ENCODE data around the gene GGT1. TPM values are rescaled to one million over a fixed set of nuclear protein-coding genes. Genes with fewer than 3 reads are reported as not detected.
"Not testable (repeated sequence)": the region's sequence is repeated elsewhere in the genome, so short reads cannot be mapped to it uniquely, and the experiment has no call there.

The GGT1 gene
- total RNA-seq: 46.2 and 47.0 TPM in 2 replicates

- DNase-seq (ENCODE audit: low spot score); H3K27me3 Mint-ChIP-seq (ENCODE audit: low read depth); H3K36me3 Mint-ChIP-seq (ENCODE audit: low read depth); H3K9me3 Mint-ChIP-seq: not testable (repeated sequence)
- Mint-ChIP-seq H3K4me1 (ENCODE audit: low read depth) (peaks cover 35% of the 10 kb centered on the region), H3K27ac (peak within 1 kb of the TSS; percentile 80), H3K4me3 (ENCODE audit: low read depth) (peak within 1 kb of the TSS; percentile 59)
- intact Hi-C loops (cut with micrococcal nuclease): loop anchor here (5.0 kb wide), 1 partner anchor 46 kb away; the partner anchor contains the start of genes GUCD1 and SNRPD3
Observed at GRCh38 chr22:24602847-24603769, at the start of gene GGT1. Gene GGT1, plus strand, starts transcription at chr22:24603193. Its CDS starts 7,889 bp downstream, at chr22:24611082.

GRCh38 chr22:24553597-24554312 is 49.2 kb upstream of the GGT1 start:
- intact Hi-C loops (cut with micrococcal nuclease): loop anchor here (10.0 kb wide), 1 partner anchor 639 kb away; no protein-coding TSS in a partner anchor
- Mint-ChIP-seq H3K36me3 (ENCODE audit: low read depth) (peaks cover 40% of the 10 kb centered on the region), H3K9me3 (no peaks in the 10 kb centered on the region), H3K4me1 (ENCODE audit: low read depth) (peaks cover 45% of the 10 kb centered on the region), H3K27me3 (ENCODE audit: low read depth) (no peaks in the 10 kb centered on the region), H3K4me3 (ENCODE audit: low read depth) (peak overlapping the region; percentile 97), H3K27ac (peak overlapping the region; percentile 92)
- DNase-seq (ENCODE audit: low spot score): no peak

- Mint-ChIP-seq H3K9me3 (no peaks in the 10 kb centered on the region), H3K27ac (peak within 1 kb of the TSS; percentile 98), H3K27me3 (ENCODE audit: low read depth) (no peaks in the 10 kb centered on the region), H3K36me3 (ENCODE audit: low read depth) (peaks cover 48% of the 10 kb centered on the region), H3K4me3 (ENCODE audit: low read depth) (peak within 1 kb of the TSS; percentile 97), H3K4me1 (ENCODE audit: low read depth) (peaks cover 50% of the 10 kb centered on the region)
- peak; percentile 37 for DNase-seq (ENCODE audit: low spot score)
- intact Hi-C loops (cut with micrococcal nuclease): loop anchor here (1.0 to 10.0 kb wide), 3 partner anchors 48 to 640 kb away; partner anchors contain the start of genes GGT1 and SPECC1L
Observed at GRCh38 chr22:24554313-24555164, 48.5 kb upstream of the GGT1 start, which contains the start of gene GUCD1. Gene GUCD1, minus strand, starts transcription at chr22:24555138. Its CDS starts 147 bp downstream, at chr22:24554991.

- peaks cover 47% of the 10 kb centered on the region for H3K4me1 Mint-ChIP-seq (ENCODE audit: low read depth)
- peaks cover 48% of the 10 kb centered on the region for H3K36me3 Mint-ChIP-seq (ENCODE audit: low read depth)
Observed at GRCh38 chr22:24555165-24556039, 47.6 kb upstream of the GGT1 start, which contains the start of gene SNRPD3. Gene SNRPD3, plus strand, starts transcription at chr22:24555999. Its CDS starts 1,676 bp downstream, at chr22:24557675.

GRCh38 chr22:24559471-24559870 is 43.5 kb upstream of the GGT1 start:
- Mint-ChIP-seq H3K36me3 (ENCODE audit: low read depth) (peaks cover 59% of the 10 kb centered on the region), H3K4me3 (ENCODE audit: low read depth) (no peak overlapping the region), H3K4me1 (ENCODE audit: low read depth) (peaks cover 39% of the 10 kb centered on the region), H3K9me3 (no peaks in the 10 kb centered on the region), H3K27me3 (ENCODE audit: low read depth) (no peaks in the 10 kb centered on the region), H3K27ac (no peak overlapping the region)
- intact Hi-C loops (cut with micrococcal nuclease): loop anchor here (5.0 to 10.0 kb wide), 2 partner anchors 43 to 645 kb away; partner anchors contain the start of gene GGT1
- no peak for DNase-seq (ENCODE audit: low spot score)

More at GRCh38 chr22:24555165-24556039, 47.6 kb upstream of the GGT1 start, which contains the start of gene SNRPD3:
- H3K27ac Mint-ChIP-seq: peak within 1 kb of the TSS; percentile 98
- peak within 1 kb of the TSS; percentile 95 for H3K4me3 Mint-ChIP-seq (ENCODE audit: low read depth)
- H3K27me3 Mint-ChIP-seq (ENCODE audit: low read depth): no peaks in the 10 kb centered on the region
- H3K9me3 Mint-ChIP-seq: no peaks in the 10 kb centered on the region
- DNase-seq (ENCODE audit: low spot score): peak; percentile 98
- intact Hi-C loops (cut with micrococcal nuclease): loop anchor here (1.0 to 10.0 kb wide), 3 partner anchors 47 to 641 kb away; partner anchors contain the start of genes GGT1 and SPECC1L

- H3K9me3 Mint-ChIP-seq: no peaks in the 10 kb centered on the region
- H3K4me3 Mint-ChIP-seq (ENCODE audit: low read depth): no peak overlapping the region
- DNase-seq (ENCODE audit: low spot score): no peak
- H3K27ac Mint-ChIP-seq: no peak overlapping the region
- intact Hi-C loops (cut with micrococcal nuclease): no loop called here
- H3K36me3 Mint-ChIP-seq (ENCODE audit: low read depth): peaks cover 58% of the 10 kb centered on the region
- no peaks in the 10 kb centered on the region for H3K27me3 Mint-ChIP-seq (ENCODE audit: low read depth)
- H3K4me1 Mint-ChIP-seq (ENCODE audit: low read depth): peaks cover 26% of the 10 kb centered on the region
Observed at GRCh38 chr22:24563246-24563645, 39.7 kb upstream of the GGT1 start.

- Mint-ChIP-seq H3K27me3 (ENCODE audit: low read depth) (no peaks in the 10 kb centered on the region), H3K27ac (no peak overlapping the region), H3K36me3 (ENCODE audit: low read depth) (peaks cover 53% of the 10 kb centered on the region), H3K9me3 (no peaks in the 10 kb centered on the region), H3K4me3 (ENCODE audit: low read depth) (no peak overlapping the region), H3K4me1 (ENCODE audit: low read depth) (peaks cover 16% of the 10 kb centered on the region)
- no peak for DNase-seq (ENCODE audit: low spot score)
- intact Hi-C loops (cut with micrococcal nuclease): no loop called here
Observed at GRCh38 chr22:24564376-24565058, 38.5 kb upstream of the GGT1 start.

- Mint-ChIP-seq H3K9me3 (no peaks in the 10 kb centered on the region), H3K27me3 (ENCODE audit: low read depth) (no peaks in the 10 kb centered on the region), H3K36me3 (ENCODE audit: low read depth) (peaks cover 56% of the 10 kb centered on the region), H3K4me3 (ENCODE audit: low read depth) (no peak overlapping the region), H3K4me1 (ENCODE audit: low read depth) (peaks cover 16% of the 10 kb centered on the region), H3K27ac (no peak overlapping the region)
- intact Hi-C loops (cut with micrococcal nuclease): no loop called here
- DNase-seq (ENCODE audit: low spot score): no peak
Observed at GRCh38 chr22:24565077-24565476, 37.9 kb upstream of the GGT1 start.

GRCh38 chr22:24566899-24567511 is 36.0 kb upstream of the GGT1 start:
- Mint-ChIP-seq H3K4me3 (ENCODE audit: low read depth) (no peak overlapping the region), H3K36me3 (ENCODE audit: low read depth) (peaks cover 59% of the 10 kb centered on the region), H3K9me3 (no peaks in the 10 kb centered on the region), H3K4me1 (ENCODE audit: low read depth) (peaks cover 13% of the 10 kb centered on the region), H3K27me3 (ENCODE audit: low read depth) (no peaks in the 10 kb centered on the region), H3K27ac (peak overlapping the region; percentile 22)
- no peak for DNase-seq (ENCODE audit: low spot score)
- intact Hi-C loops (cut with micrococcal nuclease): no loop called here

GRCh38 chr22:24567668-24568067 is 35.3 kb upstream of the GGT1 start:
- Mint-ChIP-seq H3K27ac (no peak overlapping the region), H3K4me3 (ENCODE audit: low read depth) (no peak overlapping the region), H3K9me3 (no peaks in the 10 kb centered on the region), H3K4me1 (ENCODE audit: low read depth) (peaks cover 10% of the 10 kb centered on the region), H3K36me3 (ENCODE audit: low read depth) (peaks cover 61% of the 10 kb centered on the region), H3K27me3 (ENCODE audit: low read depth) (no peaks in the 10 kb centered on the region)
- intact Hi-C loops (cut with micrococcal nuclease): no loop called here
- no peak for DNase-seq (ENCODE audit: low spot score)
